ENCODE measurements around the gene UFM1. TPM values are rescaled to one million over a fixed set of nuclear protein-coding genes. Genes with fewer than 3 reads are reported as not detected.

Gene UFM1
- total RNA-seq, 8 experiments from 2014 or later = 33.8 to 181 (median 101) TPM

DNA sequence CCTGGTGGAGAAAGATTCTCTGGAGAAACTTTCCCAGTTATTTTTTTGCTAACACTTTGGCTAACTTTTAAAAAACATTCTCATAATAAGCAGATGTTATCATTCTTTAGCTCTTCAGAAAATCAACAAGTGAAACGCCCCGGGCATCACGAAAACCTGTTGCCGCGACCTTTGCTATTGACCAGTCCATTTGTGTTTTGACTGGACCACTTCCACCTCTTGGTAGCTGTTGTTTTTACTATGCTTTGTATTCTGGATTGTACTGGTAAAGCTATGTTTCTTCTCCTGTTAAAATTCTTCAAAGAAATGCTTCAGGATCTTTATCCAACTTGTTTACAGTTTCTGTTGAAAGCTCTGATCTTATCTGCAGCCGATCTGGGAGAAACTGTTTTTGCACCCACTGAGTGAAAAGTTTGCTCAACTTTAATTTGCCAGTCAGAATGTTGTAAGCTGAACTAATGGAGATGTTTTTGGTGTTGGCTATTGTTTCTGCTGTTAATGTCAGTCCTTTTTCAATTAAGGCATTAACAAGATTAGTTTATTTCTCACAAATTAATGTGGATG is 23.3 kb downstream of the UFM1 start:
- 20 to 100% (median 82%) methylated on average over 1 to 6 of the region's 6 CpGs; no CpG with 5 or more reads in 2 of the 10 experiments for WGBS, 10 experiments
- ATAC-seq (replicated peaks in 6 of 8) = no peak
- in situ Hi-C loops (cut with MboI; ENCODE audit: low pct_unique_long_range_greater_than_20kb in 2 of 9, low sequenced_read_pairs in 9 of 9, unreplicated experiment in 9 of 9) = no loop called here

DNA sequence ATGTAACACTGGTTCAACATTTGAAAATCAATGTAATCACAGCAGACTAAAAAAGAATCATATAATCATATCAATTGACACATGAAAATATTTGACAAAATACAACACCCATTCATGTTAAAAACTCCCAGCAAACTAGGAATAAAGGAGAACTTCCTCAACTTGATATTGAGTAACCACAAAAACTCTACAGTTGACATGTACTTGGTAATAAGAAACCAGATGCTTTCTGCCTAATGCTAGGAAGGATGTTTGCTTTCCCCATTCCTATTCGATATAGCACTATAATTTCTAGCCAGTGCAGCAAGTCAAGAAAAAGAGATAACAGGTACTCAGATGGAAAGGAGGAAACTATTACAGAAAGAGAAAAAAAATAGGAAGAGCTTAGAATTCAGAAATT is 26.9 kb downstream of the UFM1 start:
- no peak overlapping the region for H3K4me3 ChIP-seq
- in situ Hi-C loops (cut with MboI; ENCODE audit: low pct_unique_long_range_greater_than_20kb in 2 of 9, low sequenced_read_pairs in 9 of 9, unreplicated experiment in 9 of 9) = no loop called here
- WGBS, 10 experiments = 0 to 100% (median 0%) methylated on average over 1 of the region's 1 CpG
- H3K27ac ChIP-seq = no peak overlapping the region
- H3K4me1 ChIP-seq (replicated peaks in 1 of 2) = no peaks in the 10 kb centered on the region
- ATAC-seq (replicated peaks in 6 of 8) = no peak

More for the DNA sequence above, 23.3 kb downstream of the UFM1 start:
- no peak overlapping the region for H3K4me3 ChIP-seq
- no peaks in the 10 kb centered on the region for H3K4me1 ChIP-seq (replicated peaks in 1 of 2)
- no peak overlapping the region for H3K27ac ChIP-seq

DNA sequence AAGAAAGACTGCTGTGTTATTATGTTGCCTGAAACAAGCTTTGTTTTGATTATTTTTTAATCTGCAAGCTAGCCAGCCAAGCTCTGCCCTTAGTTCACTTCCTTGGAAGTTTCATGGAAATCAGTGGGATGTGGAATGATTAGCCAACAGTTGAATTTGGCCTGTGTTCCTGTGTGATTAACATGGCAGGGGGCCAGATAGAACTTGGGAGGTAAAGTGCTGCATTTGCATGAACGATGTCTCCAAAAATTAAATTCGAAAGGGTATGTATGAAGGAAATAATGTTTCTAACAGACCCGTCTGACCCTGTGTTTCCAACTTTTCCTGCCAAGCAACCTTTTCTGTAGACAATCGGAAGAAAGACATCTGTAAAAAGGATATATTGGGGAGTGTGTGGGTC is 32.2 kb downstream of the UFM1 start:
- in situ Hi-C loops (cut with MboI; ENCODE audit: low pct_unique_long_range_greater_than_20kb in 2 of 9, low sequenced_read_pairs in 9 of 9, unreplicated experiment in 9 of 9) = no loop called here
- no peaks in the 10 kb centered on the region for H3K4me1 ChIP-seq (replicated peaks in 1 of 2)
- no peak for ATAC-seq (replicated peaks in 6 of 8)
- no peak overlapping the region for H3K4me3 ChIP-seq
- H3K27ac ChIP-seq = no peak overlapping the region
- WGBS, 10 experiments = 20 to 95% (median 62%) methylated on average over 1 to 4 of the region's 4 CpGs; no CpG with 5 or more reads in 2 of the 10 experiments

DNA sequence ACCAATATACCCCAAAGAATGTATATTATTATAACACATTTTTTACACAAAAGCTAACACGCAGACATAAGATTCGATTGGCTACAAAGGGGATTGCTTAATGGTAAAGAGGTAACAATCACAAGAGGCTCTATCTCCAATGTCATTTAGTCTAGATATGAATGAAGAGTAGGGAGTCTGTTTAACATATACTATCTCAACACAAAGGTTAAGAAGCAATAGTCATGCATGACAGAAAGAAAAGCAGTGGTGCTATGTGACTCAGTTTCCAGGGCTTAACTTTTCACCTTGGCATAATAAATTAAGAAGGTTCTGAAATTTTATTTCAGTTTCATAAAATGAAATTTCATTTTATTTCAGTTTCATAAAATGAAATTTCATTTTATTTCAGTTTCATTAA is 33.3 kb downstream of the UFM1 start:
- in situ Hi-C loops (cut with MboI; ENCODE audit: low pct_unique_long_range_greater_than_20kb in 2 of 9, low sequenced_read_pairs in 9 of 9, unreplicated experiment in 9 of 9) = no loop called here

DNA sequence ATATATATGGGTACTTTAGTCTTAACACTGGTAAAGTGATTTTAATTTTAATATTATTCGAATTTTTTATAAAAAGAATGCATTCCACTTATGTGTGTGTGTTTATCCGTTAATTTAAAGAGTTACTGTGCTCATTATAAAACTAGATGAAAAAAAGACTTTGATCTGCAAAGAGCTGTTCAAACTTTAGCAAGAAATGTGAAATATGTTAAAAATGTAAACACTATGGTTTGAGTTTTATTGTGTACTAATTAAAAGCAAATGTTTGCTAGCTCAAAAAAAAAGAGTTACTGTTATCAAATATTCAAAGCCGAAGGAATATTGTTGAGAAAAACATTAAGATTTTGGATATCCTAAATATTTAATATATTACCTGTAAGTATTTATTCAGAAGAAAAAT is 34.5 kb downstream of the UFM1 start:
- in situ Hi-C loops (cut with MboI; ENCODE audit: low pct_unique_long_range_greater_than_20kb in 2 of 9, low sequenced_read_pairs in 9 of 9, unreplicated experiment in 9 of 9) = no loop called here
- no peak for ATAC-seq (replicated peaks in 6 of 8)
- 8 to 100% (median 80%) methylated on average over 1 to 3 of the region's 3 CpGs; no CpG with 5 or more reads in 1 of the 10 experiments for WGBS, 10 experiments
- Histone ChIP-seq H3K4me1 (replicated peaks in 1 of 2) (no peaks in the 10 kb centered on the region), H3K27ac (no peak overlapping the region), H3K4me3 (no peak overlapping the region)

More for the DNA sequence above, 33.3 kb downstream of the UFM1 start:
- Histone ChIP-seq H3K4me1 (replicated peaks in 1 of 2) (no peaks in the 10 kb centered on the region), H3K27ac (no peak overlapping the region), H3K4me3 (no peak overlapping the region)
- 57 to 100% (median 100%) methylated on average over 1 to 2 of the region's 2 CpGs; no CpG with 5 or more reads in 2 of the 10 experiments for WGBS, 10 experiments
- ATAC-seq (replicated peaks in 6 of 8) = no peak

DNA sequence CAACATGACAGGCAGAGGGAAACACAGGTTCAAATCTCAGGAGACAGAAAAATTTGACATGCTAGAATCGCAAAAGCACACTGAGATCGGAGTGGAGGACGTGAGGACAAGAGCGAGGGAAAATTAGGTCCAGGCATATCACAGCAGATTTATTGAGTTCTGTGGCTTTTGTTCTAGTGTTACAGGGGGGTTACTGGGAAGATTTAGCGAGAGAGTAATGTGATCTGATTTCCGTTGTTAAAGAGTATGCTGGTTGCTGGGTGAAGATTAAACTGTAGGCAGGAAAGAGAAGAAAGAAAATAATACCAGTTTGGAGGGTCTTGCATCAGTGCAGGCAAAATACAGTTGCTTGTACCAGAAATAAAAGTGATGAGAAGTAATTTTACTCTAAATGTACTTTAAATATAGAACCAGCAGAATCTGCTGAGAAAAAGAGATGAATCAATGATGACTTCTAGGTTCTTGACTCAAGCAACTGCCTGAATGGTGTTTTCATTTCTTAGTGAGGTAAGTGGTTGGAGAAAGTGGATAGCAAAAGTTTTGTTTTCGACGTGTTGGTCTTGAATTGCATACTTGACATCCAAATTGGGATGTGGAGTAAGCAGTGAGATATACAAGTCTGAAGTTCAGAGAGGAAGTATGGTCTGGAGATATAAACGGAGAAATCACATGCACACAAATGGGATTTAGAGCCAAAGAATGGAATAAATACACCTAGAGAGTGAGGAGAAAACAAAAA is 35.7 kb downstream of the UFM1 start:
- H3K4me3 ChIP-seq = no peak overlapping the region
- in situ Hi-C loops (cut with MboI; ENCODE audit: low pct_unique_long_range_greater_than_20kb in 2 of 9, low sequenced_read_pairs in 9 of 9, unreplicated experiment in 9 of 9) = no loop called here
- 18 to 96% (median 81%) methylated on average over 3 to 9 of the region's 9 CpGs for WGBS, 10 experiments
- H3K27ac ChIP-seq = no peak overlapping the region
- ATAC-seq (replicated peaks in 6 of 8) = no peak
- no peaks in the 10 kb centered on the region for H3K4me1 ChIP-seq (replicated peaks in 1 of 2)

DNA sequence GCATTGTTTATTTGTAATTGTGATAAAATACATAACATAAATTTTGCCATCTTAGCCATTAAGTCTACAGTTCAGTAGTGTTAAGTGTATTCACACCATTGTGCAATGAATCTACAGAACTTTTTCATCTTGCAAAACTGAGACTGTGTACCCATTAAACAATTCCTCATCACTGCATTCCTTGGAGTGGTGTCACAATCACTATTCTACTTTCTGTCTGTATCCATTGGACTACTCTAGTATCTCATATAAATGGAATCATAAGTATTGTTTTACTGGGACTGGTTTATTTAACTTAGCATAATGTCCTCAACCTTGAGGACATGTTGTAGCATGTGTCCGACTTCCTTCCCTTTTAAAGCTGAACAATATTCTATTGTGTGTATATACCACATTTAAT is 36.8 kb downstream of the UFM1 start:
- H3K4me3 ChIP-seq = no peak overlapping the region
- in situ Hi-C loops (cut with MboI; ENCODE audit: low pct_unique_long_range_greater_than_20kb in 2 of 9, low sequenced_read_pairs in 9 of 9, unreplicated experiment in 9 of 9) = no loop called here
- 86 to 100% (median 100%) methylated on average over 1 of the region's 1 CpG; no CpG with 5 or more reads in 3 of the 10 experiments for WGBS, 10 experiments
- no peak for ATAC-seq (replicated peaks in 6 of 8)
- no peak overlapping the region for H3K27ac ChIP-seq
- H3K4me1 ChIP-seq (replicated peaks in 1 of 2) = no peaks in the 10 kb centered on the region

DNA sequence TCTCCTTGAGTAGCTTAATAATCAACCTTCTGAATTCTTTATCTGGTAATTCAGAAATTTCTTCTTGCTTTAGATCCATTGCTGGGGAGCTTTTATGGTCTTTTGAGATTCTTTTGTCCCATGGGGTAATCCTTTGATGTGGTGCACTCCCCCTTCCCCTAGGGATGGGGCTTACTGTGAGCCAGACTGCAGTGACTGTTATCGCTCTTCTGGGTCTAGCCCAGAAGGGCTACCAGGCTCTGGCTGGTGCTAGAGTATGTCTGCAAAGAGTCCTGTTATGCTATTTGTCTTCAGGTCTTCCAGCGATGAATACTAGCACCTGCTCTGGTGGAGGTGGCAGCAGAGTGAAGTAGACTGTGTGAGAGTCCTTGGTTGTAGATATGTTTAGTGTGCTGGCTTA is 41.7 kb downstream of the UFM1 start:
- ATAC-seq (replicated peaks in 6 of 8) = no peak
- 92 to 100% (median 100%) methylated on average over 1 to 2 of the region's 2 CpGs; no CpG with 5 or more reads in 6 of the 10 experiments for WGBS, 10 experiments
- Histone ChIP-seq H3K27ac (no peak overlapping the region), H3K4me1 (replicated peaks in 1 of 2) (no peaks in the 10 kb centered on the region), H3K4me3 (no peak overlapping the region)
- in situ Hi-C loops (cut with MboI; ENCODE audit: low pct_unique_long_range_greater_than_20kb in 2 of 9, low sequenced_read_pairs in 9 of 9, unreplicated experiment in 9 of 9) = no loop called here

DNA sequence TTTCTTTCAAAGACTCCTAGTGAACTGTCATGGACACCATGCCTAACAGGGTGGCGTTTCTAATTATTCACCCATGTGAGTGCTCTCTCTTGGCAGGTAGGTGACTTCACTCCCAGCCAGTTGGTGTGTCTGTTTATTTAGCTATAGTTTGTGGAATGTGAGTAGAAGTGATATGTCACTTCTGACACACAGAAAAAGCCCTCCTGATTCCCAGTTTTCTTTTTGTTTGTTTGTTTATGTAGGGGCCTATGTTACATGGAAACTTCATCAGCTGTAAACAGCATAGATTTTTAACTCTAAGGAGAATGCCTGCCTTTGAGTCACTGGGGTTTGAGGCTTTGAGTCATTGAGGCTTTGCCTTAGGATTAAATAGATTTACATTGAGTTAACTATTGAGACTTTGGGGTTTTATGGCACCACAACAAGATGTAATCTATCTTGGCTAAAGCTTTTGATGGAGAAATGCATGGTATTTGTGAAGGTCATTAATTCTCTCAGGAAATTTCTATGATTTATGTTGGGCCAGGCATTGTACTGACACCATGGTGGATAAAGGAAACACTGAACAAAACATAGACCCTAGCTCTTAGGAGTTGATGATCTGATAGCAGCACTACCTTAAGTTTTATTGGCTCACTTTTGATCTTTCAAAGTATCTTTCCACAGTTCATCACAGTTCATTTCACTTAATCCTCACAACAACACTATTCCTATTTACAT is 45.3 kb downstream of the UFM1 start:
- Histone ChIP-seq H3K27ac (no peak overlapping the region), H3K4me3 (no peak overlapping the region), H3K4me1 (replicated peaks in 1 of 2) (no peaks in the 10 kb centered on the region)
- WGBS, 10 experiments = 0 to 100% (median 75%) methylated on average over 1 of the region's 1 CpG; no CpG with 5 or more reads in 4 of the 10 experiments
- peak in 2 of 8 experiments; percentile 45 to 92 for ATAC-seq (replicated peaks in 6 of 8)
- in situ Hi-C loops (cut with MboI; ENCODE audit: low pct_unique_long_range_greater_than_20kb in 2 of 9, low sequenced_read_pairs in 9 of 9, unreplicated experiment in 9 of 9) = no loop called here

DNA sequence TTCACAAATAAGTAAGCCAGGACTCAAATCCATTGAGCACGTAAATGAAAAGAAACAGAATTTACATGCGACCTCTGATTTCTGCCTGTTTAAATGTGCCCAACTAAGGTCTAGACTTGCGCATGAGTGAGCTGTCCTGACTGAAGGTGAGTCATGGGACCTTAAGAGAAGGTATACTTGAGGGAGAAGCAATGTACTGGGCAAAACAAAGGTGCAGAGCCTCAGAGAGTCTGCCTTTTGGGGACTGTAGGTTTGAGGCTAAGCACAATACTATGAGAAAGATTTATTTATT is 45.8 kb downstream of the UFM1 start:
- in situ Hi-C loops (cut with MboI; ENCODE audit: low pct_unique_long_range_greater_than_20kb in 2 of 9, low sequenced_read_pairs in 9 of 9, unreplicated experiment in 9 of 9) = no loop called here
- peak in 2 of 8 experiments; percentile 40 to 46 for ATAC-seq (replicated peaks in 6 of 8)
- H3K27ac ChIP-seq = no peak overlapping the region
- no peaks in the 10 kb centered on the region for H3K4me1 ChIP-seq (replicated peaks in 1 of 2)
- no peak overlapping the region for H3K4me3 ChIP-seq
- 20 to 100% (median 63%) methylated on average over 1 to 3 of the region's 3 CpGs for WGBS, 10 experiments

DNA sequence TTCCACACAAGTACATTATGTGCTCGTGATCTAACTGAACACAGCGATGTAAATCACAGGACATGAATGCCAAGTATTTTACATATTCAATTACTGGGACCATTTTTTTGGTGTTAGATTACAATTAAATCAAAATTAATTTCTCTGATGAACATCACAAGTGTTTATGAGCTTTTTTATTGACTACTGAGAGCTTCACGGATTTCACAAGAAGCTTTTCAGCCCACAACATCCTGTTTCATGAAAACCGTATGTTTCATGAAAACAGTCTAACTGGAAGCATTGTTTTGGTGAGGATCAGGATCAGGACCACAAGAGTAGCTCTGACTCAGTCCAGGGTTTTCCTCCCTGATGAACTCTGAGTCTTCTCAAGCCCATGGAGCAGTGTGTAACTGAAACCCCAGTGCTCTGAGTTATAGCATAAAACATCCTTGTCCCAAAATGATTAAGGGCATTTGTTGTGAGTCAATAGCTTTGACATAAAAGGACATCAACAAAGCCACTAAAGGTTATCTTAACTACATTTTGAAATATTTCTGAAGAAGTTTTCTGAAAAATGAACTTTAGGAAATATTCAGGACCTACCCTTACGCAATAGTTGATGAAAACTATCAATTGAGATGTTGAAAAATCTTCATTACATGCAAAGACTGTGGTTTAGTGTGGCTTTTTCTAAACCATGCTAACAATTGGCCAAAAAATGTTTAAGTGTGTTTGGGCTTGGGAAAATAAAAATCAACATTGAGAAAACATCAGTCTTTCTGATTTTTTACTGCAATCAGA is 49.3 kb downstream of the UFM1 start:
- peak in 2 of 8 experiments; percentile 46 to 84 for ATAC-seq (replicated peaks in 6 of 8)
- WGBS, 10 experiments = 20 to 100% (median 87%) methylated on average over 2 to 5 of the region's 5 CpGs
- H3K4me3 ChIP-seq = no peak overlapping the region
- in situ Hi-C loops (cut with MboI; ENCODE audit: low pct_unique_long_range_greater_than_20kb in 2 of 9, low sequenced_read_pairs in 9 of 9, unreplicated experiment in 9 of 9) = no loop called here
- no peak overlapping the region for H3K27ac ChIP-seq
- H3K4me1 ChIP-seq (replicated peaks in 1 of 2) = no peaks in the 10 kb centered on the region

DNA sequence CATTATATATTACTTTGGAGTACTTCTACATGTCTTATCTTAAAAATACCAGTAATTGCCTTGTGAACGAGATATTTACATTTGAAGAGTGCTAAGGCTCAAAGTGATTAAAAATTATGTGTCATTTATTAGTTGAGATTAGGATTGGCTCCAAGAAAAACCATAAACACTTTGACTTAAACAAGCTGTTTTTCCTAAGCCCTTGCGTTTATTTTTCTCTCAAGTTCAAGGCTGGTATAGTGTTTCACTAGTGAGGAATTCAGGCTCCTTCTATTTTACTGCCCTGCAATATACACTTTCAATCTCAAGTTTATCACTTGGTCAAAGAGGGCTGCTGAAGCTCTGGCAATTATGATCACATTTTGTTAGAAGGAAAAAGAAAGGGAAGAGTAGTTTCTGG is 49.9 kb downstream of the UFM1 start:
- in situ Hi-C loops (cut with MboI; ENCODE audit: low pct_unique_long_range_greater_than_20kb in 2 of 9, low sequenced_read_pairs in 9 of 9, unreplicated experiment in 9 of 9) = no loop called here
- ATAC-seq (replicated peaks in 6 of 8) = no peak
- 0 to 89% (median 72%) methylated on average over 1 to 2 of the region's 2 CpGs; no CpG with 5 or more reads in 1 of the 10 experiments for WGBS, 10 experiments
- Histone ChIP-seq H3K4me1 (replicated peaks in 1 of 2) (no peaks in the 10 kb centered on the region), H3K4me3 (no peak overlapping the region), H3K27ac (no peak overlapping the region)

DNA sequence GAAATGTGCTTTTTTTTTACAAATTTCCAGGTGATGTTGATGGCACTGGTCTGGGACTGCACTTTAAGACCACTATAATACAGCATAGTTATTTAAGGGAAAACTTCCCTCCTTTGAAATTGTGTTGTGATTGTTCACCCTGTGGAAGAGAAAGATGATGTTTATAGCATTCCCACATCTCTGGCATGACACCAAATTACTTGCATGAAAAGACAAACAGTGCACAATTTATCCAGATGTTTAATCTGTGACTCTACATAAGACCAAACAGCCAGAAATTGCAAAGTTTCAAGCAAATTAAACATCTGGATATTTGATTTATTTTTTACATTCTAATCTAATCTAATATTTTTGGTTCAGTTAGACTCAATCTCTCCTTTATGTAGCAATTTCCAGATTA is 51.6 kb downstream of the UFM1 start:
- in situ Hi-C loops (cut with MboI; ENCODE audit: low pct_unique_long_range_greater_than_20kb in 2 of 9, low sequenced_read_pairs in 9 of 9, unreplicated experiment in 9 of 9) = no loop called here
- Histone ChIP-seq H3K4me3 (no peak overlapping the region), H3K27ac (no peak overlapping the region), H3K4me1 (replicated peaks in 1 of 2) (no peaks in the 10 kb centered on the region)
- no peak for ATAC-seq (replicated peaks in 6 of 8)
